ENCODE data around the gene CARHSP1.
"Not testable (repeated sequence)": the region's sequence is repeated elsewhere in the genome, so short reads cannot be mapped to it uniquely, and the experiment has no call there.

Gene CARHSP1
- total RNA-seq = 32.7 to 64.5 (median 50.2) reads per million in 4 experiments

DNA sequence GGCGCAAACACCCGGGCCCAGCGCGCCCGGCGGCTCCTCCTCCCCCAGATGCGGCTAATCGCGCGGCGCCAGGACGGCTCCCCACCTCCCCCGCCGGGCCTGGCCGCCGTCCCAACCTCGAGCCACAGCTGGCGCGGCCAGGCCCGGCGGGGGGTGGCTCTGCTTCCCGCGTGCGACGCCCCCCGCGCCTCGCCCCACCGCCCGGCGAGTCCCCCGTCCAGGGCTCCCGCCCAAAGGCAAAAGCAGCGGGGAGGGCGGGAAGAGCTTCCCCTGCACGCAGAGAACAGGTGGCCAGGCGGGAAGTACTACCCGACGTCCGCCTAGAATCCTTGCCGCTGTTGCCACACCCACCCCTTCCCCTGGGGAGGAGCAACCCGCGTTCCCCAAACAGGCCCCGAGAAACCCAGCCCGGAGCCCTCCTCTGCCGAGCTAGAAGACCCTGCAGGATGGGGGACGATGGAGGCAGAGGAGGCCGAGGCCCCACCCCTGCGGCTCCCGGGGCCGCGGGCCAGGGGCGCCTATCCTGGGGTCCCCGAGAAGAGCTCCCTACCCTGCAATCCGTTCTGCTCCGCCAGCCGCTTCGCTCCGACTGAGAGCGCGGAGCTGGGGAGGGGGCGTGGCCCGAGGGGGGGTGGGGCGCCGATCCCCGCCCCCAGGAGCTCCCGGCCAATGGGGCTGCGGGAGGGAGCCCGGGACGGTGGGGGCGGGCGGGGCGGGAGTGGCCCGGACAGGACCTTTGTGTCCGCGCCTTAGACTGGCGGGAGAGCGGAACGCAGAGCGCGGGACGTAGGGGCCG, at the start of gene CARHSP1:
TSS of gene CARHSP1 (minus strand) at position 591 of the 796 bp plus-strand sequence. CDS start 9,678 bp downstream, outside the sequence.
- DNase-seq = peak; percentile 77

DNA sequence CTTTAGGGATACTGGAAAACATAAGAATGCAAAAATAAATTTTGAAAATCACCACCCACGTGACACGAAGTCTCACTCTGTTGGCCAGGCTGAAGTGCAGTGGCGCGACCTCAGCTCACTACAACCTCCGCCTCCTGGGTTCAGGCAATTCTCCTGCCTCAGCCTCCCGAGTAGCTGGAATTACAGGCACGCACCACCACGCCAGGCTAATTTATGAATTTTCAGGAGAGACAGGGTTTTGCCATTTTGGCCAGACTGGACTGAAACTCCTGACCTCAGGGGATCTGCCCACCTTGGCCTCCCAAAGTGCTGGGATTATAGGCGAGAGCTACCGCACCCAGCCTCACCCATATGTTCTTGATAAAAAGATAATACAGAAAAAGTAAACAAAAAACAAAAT, 48.5 kb upstream of the CARHSP1 start:
- not testable (repeated sequence) for DNase-seq

DNA sequence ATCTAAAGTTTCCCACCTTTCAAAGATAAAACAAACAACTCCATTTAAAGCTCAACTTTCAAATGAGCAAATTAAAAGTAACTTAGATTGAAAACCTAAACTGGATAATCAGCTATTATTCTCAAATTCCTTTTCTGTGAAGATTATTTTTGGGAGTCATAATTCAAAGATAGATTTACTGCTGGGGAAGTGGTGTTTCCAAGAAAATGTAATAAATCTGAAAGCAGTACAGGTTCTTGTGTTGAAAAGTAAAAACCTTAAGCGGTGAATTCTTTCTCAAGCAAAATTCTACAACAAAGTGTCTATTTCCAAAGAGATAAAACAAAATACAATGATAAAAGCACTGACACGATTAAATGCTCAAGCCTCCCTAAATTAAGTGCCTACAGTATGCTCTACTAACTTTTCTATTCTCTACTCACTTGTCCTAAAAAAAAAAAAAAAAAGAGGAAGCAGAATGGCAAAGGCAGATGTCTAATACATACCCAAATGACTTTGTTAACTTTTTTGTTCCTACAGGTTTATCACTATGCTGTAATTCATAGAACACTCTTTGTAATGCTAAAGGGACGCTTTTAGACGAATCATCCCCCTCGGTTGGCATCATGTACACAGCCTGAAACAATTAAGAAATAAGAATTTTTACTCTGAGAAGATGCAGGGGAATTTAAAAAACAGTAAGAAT, 47.9 kb upstream of the CARHSP1 start:
- DNase-seq = no peak

DNA sequence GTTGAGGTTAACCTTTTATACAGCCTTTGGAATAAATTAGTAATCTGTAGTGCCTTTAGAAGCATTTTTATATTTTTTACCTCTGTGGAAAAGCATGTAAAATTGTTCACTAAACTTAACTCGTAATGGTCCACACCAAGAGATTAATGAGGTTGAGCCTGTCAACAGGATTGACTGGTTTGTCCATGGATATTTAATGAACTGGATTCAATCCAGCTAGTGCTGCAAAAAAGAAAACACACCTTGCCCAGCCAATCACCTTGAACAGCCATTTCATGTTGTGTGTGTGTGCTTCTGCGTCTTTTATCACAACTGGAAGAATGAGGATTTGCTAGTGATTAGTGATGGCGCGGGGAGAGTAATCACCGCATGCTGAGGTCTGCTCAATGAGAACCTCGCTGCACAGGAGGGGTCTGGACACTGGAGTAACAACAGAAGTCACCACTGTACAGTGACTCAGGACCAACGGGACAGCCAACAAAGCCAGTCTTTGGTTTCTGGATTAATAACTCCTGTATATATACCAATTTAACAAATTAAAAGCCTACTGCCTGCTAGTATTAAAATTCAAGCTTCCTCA, 47.0 kb upstream of the CARHSP1 start:
- DNase-seq = no peak

DNA sequence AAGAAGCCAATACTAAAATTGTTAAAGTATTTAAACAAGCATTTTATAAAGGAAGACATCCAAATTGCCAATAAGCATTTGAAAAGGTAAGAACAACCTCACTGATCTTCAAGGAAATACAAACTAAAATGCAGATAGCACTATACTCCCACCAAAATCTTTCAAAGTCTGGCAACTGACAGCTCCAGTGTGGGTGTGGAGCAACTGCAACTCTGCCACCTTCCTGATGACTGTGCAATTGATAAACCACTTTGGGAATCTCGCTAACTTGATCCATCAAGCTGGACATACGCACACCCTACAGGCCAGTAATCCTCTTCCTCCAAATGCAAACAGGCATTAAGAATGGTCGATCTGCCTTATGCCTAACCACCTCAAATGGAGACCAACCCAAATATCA, 45.3 kb upstream of the CARHSP1 start:
- no peak for DNase-seq

DNA sequence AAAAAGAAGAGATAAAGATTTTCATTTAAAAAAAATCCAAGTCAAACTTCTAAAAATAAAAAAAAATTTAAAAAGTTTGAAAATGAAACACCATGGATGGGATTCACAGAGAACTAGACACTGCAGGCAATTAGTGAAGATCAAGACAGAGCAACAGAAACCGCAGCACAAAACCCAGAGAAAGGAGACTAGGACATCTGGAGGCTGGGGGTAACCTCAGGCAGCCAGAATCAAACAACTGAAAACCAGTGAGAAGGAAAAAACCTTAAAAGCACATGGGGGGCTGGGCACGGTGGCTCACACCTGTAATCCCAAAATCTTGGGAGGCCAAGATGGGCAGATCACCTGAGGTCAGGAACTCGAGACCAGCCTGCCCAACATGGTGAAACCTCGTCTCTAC, 44.0 kb upstream of the CARHSP1 start:
- no peak for DNase-seq

DNA sequence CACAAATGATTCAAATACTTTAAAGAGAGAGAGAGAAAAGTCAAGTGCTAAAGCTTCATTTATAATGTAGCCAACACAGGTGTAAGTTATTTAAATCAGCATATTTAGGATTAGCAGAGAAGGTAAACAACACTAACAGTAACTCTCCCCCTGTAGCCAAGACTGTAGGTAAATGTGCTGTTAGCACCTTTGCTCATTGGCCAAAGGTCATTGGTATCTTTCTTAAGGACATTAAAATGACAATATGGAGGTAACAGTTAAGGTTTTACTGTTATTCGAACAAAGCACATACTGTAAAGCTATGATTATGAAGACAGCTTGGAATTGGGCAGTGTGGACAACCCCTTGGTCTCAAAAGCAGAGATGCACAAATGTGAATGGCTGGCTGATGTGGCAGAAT, 42.0 kb upstream of the CARHSP1 start:
- no peak for DNase-seq

DNA sequence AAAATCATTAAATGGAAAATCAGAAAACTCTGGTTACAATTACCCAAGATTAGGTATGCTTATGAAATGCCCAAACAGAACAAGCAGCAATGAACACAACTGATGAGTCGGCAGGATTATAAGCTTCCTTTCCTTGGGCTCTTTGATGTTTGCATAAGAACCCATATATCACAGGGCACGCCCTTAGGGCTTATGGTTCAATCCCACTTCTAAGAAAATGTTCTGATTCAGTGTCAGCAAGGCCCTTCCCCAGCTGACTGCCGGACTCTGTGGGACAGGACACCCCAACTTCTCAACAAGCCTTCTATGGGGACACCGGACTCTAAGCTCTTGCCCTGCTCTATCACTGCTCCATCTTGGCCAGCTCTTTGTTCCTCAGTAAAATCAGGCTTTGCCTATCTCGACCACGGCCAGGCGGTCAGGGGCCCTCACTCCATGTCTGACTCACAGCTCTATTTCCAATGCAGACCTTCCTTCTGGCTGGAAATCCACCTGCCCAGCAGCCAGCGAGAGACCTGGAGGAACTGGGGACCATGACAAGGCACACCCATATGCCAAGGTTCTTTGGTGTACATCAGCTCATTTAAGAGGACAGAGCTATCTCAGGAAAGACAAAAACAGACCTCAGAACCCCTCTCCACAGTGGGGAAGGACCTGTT, 40.1 kb upstream of the CARHSP1 start:
- DNase-seq = no peak

DNA sequence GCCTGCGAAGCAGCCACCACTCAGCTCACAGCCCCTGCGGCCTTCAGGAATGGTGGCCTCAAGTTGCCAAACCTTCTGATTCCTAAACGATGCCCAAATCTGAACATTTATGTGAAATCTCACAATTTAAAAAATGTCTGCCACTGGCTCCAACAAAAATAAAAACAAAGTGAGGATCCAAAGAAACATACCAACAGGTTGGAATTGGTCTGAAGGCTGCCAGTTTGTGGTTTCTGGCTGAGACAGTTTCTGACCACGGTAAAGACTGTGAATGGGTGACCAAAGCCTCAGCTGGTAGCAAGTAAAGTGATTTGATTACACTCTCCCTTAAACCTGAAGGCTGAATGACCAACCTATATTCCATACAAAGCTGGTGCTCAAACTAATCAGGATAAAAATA, 38.3 kb upstream of the CARHSP1 start:
- DNase-seq = no peak

DNA sequence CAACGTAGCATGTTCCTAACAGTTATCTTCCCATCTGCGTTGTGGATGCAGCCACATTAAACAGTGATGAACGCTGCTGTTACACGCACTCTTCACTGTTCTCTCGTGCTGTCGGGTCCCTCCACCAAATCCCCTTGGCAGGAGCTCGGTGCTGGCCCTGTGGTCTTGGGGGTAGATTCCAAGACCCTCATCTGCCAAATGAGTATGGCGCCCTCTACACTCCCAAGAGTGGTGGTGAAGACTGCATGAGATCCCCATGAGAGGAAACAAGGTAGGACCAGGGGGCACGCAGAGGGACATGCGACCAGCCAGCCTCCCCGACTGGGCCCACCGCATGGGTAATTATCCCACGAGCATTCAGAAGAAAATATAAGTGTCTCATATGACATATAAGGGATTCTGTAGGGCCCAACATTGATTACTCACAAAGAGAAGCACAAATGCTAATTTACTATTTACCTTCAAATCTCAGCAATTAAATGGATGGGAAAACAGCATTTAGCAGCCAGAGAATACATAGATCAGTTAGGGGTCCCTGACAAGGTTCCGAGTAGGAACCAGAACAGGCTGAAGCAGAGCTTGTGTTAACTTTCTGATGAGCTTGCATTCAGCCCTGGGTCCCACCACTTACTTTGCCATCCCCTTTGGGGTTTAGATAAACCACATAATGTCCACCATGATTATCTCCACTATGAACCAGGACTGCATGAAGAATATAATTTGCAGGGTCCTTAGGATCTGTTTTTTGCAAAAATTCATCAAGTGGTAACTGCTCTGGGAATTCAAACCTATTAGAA, 37.2 kb upstream of the CARHSP1 start:
- DNase-seq = no peak

DNA sequence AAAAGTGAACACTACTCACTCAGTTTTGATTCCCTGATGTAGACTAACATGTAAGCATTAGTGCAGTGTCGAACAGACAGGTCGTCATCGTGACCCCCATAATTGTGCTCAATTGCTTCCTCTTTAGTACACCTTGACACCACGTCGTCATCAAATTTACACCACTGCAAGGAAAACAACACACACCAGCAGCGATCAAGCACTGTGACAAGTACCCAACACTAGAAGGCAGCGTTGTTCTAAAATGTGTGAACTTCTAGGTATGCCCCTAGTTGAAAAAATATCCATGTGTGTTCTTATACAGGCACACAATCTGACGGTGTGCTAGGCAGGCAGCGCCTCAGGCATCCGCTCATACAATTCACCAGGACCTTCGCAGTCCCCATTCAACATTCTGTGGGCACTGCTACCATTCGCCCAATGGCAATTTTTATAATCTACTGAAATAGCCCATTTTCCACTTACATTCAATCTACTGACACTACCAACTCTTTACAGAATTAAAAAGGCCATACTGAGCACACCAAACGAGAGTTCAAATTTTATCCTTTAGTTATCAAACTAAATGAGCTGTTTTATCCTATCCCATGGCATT, 36.5 kb upstream of the CARHSP1 start:
- no peak for DNase-seq

DNA sequence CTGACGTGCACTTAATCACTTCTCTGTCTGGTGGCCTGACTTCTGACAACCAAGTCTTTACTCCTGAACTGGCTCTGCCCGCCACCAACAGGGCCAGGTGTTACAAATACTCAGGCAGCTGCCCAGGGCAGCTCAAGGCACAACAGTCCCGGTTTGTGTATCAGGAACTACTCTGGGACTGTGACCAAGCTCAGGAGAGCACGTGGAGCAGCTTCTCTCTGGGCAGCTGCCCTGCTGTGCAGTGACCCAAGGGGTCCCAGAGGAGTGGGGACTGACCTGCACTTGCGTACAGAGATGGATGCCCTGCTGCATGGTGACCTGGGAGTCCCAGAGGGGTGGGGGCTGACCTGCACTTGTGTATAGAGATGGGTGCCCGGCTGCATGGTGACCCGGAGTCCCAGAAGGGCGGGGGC, 35.2 kb upstream of the CARHSP1 start:
- DNase-seq = no peak

DNA sequence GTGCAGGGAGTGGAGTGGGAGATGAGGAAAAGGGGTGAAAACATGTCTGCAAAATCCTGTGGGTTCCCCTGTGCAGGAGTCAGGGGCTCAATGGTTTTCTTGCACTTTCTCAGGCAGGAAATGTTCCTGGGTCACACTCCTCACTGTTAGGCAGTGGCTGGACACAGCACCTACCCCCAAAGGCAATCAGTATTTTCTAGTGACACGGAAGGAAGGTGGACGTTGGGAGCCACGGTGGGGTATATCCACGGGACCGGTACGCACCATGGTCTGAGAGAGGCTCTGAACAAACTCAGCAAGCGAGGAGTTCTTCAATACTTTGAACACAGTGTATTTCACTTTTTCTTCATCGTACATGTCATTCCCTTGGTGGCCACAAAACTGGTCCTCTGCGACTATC, 34.2 kb upstream of the CARHSP1 start:
- no peak for DNase-seq

DNA sequence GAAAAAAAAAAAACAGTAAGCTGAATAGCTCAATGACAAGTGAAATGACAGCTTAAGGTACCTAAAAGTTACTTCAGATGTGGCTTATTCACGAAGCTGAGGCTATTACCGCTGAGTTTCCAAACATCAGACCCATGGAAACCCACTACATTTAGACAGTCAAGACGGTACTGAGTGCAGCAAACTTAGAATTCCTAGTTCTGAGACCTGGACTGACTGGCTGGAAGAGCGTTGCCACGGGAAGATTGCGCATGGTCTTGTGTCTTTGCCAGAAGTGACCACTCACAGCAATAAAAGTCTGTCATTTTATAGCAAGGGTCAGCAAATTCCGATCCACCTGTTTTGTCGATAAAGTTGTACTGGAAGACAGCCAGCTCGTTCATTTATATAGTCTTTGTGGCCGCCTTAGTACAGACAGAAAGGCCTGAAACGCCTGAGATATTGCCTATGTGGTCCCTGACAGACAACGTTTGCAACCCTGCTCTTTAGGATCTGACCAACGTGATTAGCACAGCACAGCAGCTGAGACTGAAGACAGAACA, 32.6 kb upstream of the CARHSP1 start:
- DNase-seq = no peak

DNA sequence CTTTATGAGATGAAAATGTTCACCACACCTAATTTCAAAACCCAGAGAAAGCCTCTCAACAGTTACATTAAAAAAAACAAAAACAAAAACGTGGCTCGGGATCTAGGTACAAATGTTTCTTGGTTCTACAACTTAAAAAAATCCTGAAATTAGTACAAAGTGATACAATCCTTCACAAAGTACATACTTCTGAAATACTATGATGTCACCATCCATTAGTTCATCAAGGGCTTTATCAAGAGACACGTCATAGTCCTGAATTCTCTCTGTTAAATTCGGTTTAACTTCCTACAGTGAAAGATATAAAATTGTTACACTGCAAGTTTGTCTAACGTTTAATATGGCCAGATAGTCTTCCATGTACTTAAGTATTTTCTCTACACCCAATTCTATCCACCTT, 31.5 kb upstream of the CARHSP1 start:
- no peak for DNase-seq

DNA sequence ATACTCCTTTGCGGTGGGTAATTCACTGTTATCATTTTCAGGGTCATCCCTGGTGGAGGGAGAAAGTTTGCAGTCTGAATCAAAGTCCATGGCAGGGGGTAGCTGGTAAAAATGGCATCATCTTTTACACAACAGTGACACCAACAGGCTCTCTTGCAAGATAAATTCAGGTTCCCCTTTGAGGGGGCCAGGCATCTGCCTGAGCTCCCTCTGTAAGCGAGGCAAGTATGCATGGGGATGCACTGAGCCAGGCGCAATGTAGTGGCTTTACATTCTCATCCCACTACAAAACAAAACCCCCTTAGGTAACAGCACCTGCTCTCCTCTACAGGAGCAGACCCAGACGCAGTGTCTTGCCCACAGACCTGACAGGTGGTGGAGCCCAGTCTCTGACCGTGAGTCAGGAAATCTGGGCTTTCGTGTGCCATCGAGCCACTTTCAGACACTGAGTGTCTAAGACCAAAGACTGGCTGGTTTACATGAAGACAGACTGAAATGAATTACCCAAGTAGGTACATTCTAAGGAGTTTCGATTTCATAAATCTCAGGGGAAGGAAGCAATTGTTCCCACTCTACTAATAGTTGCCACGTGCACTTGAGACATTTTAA, 31.0 kb upstream of the CARHSP1 start:
- no peak for DNase-seq

DNA sequence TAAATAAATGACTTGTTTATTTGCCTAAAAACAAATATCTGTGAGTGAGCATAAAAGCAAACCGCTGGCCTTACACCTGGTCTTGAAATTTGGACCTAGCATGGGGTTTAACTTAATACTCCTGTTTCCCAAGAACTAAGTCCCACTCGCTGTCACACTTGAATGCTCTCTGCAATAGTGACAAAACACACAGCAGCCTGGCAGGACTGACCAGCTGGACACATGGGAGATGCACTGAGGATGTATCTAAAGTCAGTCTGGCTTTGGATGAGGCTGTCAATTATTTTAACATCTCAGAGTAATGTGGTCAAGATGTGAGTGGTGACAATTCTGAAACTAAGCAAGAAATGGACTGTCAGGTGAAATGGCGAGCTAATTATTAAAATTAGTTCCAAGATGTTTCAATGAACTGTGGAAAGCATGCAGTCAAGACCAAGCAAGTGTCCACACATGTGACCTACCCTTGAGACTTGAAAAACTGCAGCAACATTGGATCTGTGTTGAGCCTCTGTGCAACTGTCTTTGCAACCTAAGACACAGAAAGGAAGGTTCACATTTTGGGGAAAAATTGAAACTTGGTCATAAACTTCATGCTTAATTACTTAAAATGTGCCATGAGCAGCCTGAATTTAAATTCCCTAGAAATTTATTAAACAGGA, 30.0 kb upstream of the CARHSP1 start:
- DNase-seq = no peak

DNA sequence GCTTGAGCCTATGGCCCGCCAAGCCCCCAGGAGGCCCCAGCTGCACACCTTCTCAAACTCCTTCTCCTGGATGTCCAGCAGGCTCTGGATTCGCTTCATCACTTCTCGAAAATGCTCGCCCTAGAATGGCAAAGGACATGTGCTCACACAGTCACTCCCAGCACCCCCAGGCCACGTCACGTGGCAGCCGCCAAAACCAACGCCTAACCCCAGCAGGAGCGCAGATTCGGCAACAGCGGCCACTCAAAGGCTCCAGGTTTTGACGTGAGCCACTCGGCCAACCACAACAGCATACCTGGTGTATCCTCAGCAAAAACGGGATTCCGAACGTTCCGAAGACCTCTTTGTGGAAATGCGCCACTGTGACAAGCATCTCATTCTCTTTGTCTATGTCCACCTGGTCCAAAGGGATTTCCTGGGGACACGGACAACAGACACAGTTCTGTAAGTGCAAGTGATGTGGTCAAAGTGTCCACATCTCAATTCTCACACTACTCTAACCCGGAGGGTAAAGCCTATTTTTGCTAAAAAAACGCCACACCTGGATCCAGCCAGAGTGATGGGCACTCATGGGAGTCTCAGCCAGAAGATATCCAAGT, 26.0 kb upstream of the CARHSP1 start:
- DNase-seq = no peak

DNA sequence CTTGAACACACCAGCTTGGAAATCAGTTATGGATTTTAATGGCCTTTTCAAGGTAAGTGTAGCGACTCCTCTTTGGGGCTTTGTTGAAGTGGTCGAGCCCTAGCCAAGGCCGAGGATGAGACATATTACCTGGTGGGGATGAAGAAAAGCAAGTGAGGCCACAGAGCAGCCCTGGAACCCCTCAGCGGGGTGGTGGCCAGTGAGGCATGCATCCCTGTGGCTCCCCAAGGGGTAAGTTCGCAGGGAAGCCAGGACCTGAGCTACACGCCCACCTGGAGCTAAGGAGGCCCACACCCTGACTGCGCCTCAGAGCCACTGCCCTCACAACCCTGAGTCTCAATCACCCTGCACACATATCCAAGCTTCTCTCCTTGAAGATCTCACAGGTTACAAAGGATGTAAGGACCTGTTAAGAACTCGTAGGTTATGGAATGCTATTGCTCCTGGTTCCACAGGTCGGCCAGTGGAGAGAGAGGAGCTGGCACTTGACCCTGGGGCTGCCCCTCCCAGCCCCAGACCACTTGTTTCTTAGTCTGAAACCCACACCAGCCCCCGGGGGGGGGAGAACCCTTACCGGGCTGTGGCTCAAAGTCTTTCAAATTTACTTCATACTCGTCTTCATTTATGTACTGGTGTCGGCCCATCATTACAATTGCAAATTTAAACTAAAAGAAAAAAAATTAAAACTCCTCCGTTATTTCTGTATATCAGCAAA, 25.3 kb upstream of the CARHSP1 start:
- no peak for DNase-seq

DNA sequence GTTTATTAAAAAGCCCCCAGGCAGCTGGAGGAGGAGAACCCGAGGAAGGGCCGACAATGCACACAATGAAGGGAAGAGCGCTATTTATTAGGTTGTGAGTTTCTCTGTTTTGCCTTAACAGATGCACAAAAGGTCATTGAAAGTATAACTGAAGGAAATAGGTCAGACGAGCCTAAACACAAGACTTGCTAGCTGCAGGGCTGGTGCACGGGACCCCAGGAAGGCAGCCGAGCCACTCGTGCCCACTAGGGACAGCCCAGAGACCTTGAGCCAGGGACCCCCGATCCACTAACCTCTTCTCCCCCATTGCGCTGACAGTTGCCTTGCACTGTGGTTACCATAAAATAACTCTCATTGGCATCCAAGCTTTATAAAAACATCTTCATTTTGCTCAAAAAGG, 24.6 kb upstream of the CARHSP1 start:
- no peak for DNase-seq
